ENCODE data around the gene CIRBP.

The CIRBP gene

GRCh38 chr19:1269478-1270212 lies 513 bp downstream of the CIRBP start:
- TF ChIP-seq CTCF (IDR thresholded peaks at IDR 0.05; ENCODE audit: borderline replicate concordance, insufficient read depth, low read depth, low read length): no peak
- peak overlapping the region; percentile 81 for H3K4me3 ChIP-seq (ENCODE audit: low read depth, low read length)

- H3K4me3 ChIP-seq (ENCODE audit: low read depth, low read length): peak overlapping the region; percentile 81
- no peak for TF ChIP-seq CTCF (IDR thresholded peaks at IDR 0.05; ENCODE audit: borderline replicate concordance, insufficient read depth, low read depth, low read length)
Observed at GRCh38 chr19:1270213-1270853, 1.2 kb downstream of the CIRBP start.

GRCh38 chr19:1270854-1271527 lies 1.9 kb downstream of the CIRBP start:
- H3K4me3 ChIP-seq (ENCODE audit: low read depth, low read length): no peak overlapping the region
- TF ChIP-seq CTCF (IDR thresholded peaks at IDR 0.05; ENCODE audit: borderline replicate concordance, insufficient read depth, low read depth, low read length): no peak

GRCh38 chr19:1271528-1272422 lies 2.6 kb downstream of the CIRBP start:
- H3K4me3 ChIP-seq (ENCODE audit: low read depth, low read length): no peak overlapping the region

GRCh38 chr19:1272423-1273262 lies 3.5 kb downstream of the CIRBP start:
- H3K4me3 ChIP-seq (ENCODE audit: low read depth, low read length): no peak overlapping the region
- no peak for TF ChIP-seq CTCF (IDR thresholded peaks at IDR 0.05; ENCODE audit: borderline replicate concordance, insufficient read depth, low read depth, low read length)

More at GRCh38 chr19:1271528-1272422, 2.6 kb downstream of the CIRBP start:
- no peak for TF ChIP-seq CTCF (IDR thresholded peaks at IDR 0.05; ENCODE audit: borderline replicate concordance, insufficient read depth, low read depth, low read length)

All from GM12875 (cell line).